Ovary (tissue), 9 donors: ENCODE data around the gene DYNC1H1. TPM values are rescaled to one million over a fixed set of nuclear protein-coding genes. Genes with fewer than 3 reads are reported as not detected.

Source experiments
- DNase-seq, 5 donors: peaks; one replicate each; pipeline ENCODE4 v3.0.0-alpha.2; 2019 to 2020
- H3K27ac ChIP-seq, 2 donors: fragments of 200-600 bp; one replicate each; pipeline versions ENCODE4 v1.5.1 to v1.8.0; 2019 to 2022
- H3K27me3 ChIP-seq: fragments of 200-600 bp; one replicate; pipeline ENCODE4 v1.8.0; 2022
- H3K36me3 ChIP-seq: fragments of 200-600 bp; sonication (generic); one replicate; pipeline ENCODE4 v1.5.1; 2019
- H3K4me1 ChIP-seq: one replicate; pipeline ENCODE4 v1.8.1; 2013; ENCODE audit warnings: mild to moderate bottlenecking, moderate library complexity; ENCODE audit not compliant: insufficient read depth
- H3K4me3 ChIP-seq: fragments of 200-600 bp; sonication (generic); one replicate; pipeline ENCODE4 v1.5.1; 2017
- H3K9me3 ChIP-seq, 2 donors: fragments of 200-600 bp in 1 of 2; sonication (generic) in 1 of 2; one replicate each; pipeline versions ENCODE4 v1.5.1 to v1.8.1; 2013 to 2019; ENCODE audit warnings: mild to moderate bottlenecking in 1 of 2, moderate library complexity in 1 of 2
- EP300 ChIP-seq: sonication (generic); formaldehyde crosslinking; IDR thresholded peaks from one replicate; pipeline ENCODE4 v1.6.1; 2017; ENCODE audit warnings: antibody characterized with exemption
- POLR2A ChIP-seq: fragments of 450-650 bp; IDR thresholded peaks from one replicate; pipeline ENCODE4 v1.6.1; 2017; ENCODE audit warnings: antibody characterized with exemption, mild to moderate bottlenecking, moderate library complexity
- WGBS, 3 donors: extraction: QIAGEN DNeasy Blood & Tissue Kit in 1 of 3; methylation state at CpG; one replicate each; pipeline versions ENCODE4 v1.1.5 to v1.1.7; 2013 to 2017; 5-methylcytosine and 5-hydroxymethylcytosine counted together
- intact Hi-C, 4 donors: fragments of 100-400 bp; cut with DNase I; formaldehyde crosslinking; loops; one replicate each; pipeline versions ENCODE4 v1.11.0 to v1.15.1; 2022 to 2023
- polyA plus RNA-seq, 2 donors: library from polyadenylated mRNA; stranded (reverse); fragments of 200-250 nt in 1 of 2; fragments of 350-450 nt in 1 of 2; fragmentation: Illumina TruSeq in 1 of 2; extraction: RNeasy Lipid Tissue Mini Kit (QIAGEN cat#74804) in 1 of 2; gene quantifications; one replicate each; pipeline ENCODE4 v1.2.3, GENCODE V29; 2013 to 2014
- total RNA-seq, 7 donors: library from RNA; depleted of rRNA in 2 of 7; stranded (reverse); fragments of >200 nt in 2 of 7; fragmentation: NEBNext Ultra II Directional in 3 of 7; extraction: Animal tissue kit (Norgen Biotek cat#: 25700) in 3 of 7; gene quantifications; one replicate each; pipeline versions ENCODE4 v1.1.0 to v1.2.4, GENCODE V29; 2016 to 2023
- TF ChIP-seq, protein P1 (sequence below), 3 donors: fragments of 450-650 bp in 2 of 3; fragments of 200-600 bp in 1 of 3; IDR thresholded peaks; one replicate each; pipeline versions ENCODE4 v1.5.1 to v1.8.0; 2016 to 2022; ENCODE audit warnings: antibody characterized with exemption in 3 of 3, mild to moderate bottlenecking in 1 of 3
- donor health status: DM: no; HTN: no; CAD: no; lungs with moderate emphysema.
- donor health status: DM: no; HTN: no; CAD: no.
- donor health status: Bipolar disorder and iron deficiency.
- donor health status: DM: yes; HTN: yes; CAD: no.
- donor health status: DM: no; HTN: no; CAD: no.
- donor health status: DM: yes; HTN: yes; CAD: no.

DYNC1H1 gene
- total and polyA plus RNA-seq, 9 donors: 130 to 373 (median 246) TPM

DNA sequence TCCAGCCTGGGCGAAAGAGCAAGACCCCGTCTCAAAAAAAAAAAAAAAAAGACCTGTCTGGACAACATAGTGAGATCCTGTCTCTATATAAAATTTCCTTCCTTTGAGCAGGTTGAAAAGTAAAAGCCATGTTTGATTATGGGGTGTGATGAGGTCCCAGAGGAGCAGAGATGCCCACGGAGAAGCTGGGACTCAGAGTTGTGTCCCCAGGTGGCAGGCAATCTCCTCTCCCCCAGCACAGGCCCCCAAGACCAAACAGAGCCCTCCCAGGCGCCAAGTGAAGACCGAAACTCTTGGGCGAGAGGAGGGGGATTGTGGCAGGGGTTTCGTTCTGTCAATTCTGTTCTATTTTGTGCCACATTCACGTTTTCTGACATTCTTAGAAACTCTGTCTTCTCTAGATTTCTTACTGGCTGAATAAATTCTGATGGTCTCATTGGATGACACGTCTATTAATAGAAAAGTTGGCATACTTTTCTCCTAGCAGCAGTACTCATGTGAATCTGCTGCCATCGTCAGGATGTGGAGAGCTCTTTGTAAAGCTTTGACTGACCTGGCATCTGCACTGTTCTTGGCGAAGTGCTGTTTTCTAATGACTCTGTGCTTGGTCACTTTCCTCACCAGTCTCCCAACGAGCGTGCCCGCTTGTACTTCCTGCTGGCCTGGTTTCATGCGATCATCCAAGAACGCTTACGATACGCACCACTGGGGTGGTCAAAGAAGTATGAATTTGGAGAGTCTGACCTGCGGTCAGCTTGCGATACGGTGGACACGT lies 79.1 kb downstream of the DYNC1H1 start:
- Histone ChIP-seq H3K27me3 (no peaks in the 10 kb centered on the region), H3K4me3 (no peak overlapping the region), H3K9me3 (no peaks in the 10 kb centered on the region), H3K27ac (no peak overlapping the region), H3K36me3 (no peaks in the 10 kb centered on the region), H3K4me1 (no peaks in the 10 kb centered on the region)
- TF ChIP-seq POLR2A (no peak), EP300 (no peak)
- TF ChIP-seq, protein P1, sequence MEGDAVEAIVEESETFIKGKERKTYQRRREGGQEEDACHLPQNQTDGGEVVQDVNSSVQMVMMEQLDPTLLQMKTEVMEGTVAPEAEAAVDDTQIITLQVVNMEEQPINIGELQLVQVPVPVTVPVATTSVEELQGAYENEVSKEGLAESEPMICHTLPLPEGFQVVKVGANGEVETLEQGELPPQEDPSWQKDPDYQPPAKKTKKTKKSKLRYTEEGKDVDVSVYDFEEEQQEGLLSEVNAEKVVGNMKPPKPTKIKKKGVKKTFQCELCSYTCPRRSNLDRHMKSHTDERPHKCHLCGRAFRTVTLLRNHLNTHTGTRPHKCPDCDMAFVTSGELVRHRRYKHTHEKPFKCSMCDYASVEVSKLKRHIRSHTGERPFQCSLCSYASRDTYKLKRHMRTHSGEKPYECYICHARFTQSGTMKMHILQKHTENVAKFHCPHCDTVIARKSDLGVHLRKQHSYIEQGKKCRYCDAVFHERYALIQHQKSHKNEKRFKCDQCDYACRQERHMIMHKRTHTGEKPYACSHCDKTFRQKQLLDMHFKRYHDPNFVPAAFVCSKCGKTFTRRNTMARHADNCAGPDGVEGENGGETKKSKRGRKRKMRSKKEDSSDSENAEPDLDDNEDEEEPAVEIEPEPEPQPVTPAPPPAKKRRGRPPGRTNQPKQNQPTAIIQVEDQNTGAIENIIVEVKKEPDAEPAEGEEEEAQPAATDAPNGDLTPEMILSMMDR (IDR thresholded peaks at IDR 0.05): no peak
- 84 to 87% (median 85%) methylated on average over 22 of the region's 22 CpGs for WGBS, 3 donors
- no peak for DNase-seq
- intact Hi-C loops: no loop called here

DNA sequence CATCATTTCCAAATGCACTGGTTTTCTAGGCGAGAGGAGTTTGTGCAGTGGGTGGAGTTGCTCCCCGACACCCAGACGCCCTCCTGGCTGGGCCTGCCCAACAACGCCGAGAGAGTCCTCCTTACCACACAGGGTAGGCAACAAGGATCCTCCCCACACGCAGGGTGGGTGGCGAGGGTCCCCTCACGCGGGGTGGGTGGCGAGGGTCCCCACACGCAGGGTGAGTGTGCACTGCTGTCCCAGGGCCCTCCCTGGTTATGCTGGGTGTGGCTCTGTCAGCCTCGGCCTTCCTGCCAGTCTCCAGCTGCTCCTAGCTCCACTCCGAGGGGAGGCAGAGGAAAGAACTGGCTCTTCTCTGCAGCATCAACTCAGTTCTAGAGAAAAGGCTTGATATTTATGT lies 80.2 kb downstream of the DYNC1H1 start:
- DNase-seq: no peak
- TF ChIP-seq POLR2A (no peak), EP300 (no peak)
- TF ChIP-seq, protein P1 (IDR thresholded peaks at IDR 0.05): no peak
- H3K4me1 ChIP-seq: no peaks in the 10 kb centered on the region
- no peak overlapping the region for H3K27ac ChIP-seq
- WGBS, 3 donors: 73 to 89% (median 83%) methylated on average over 13 of the region's 13 CpGs
- intact Hi-C loops: no loop called here
- no peaks in the 10 kb centered on the region for H3K27me3 ChIP-seq
- no peak overlapping the region for H3K4me3 ChIP-seq
- H3K36me3 ChIP-seq: no peaks in the 10 kb centered on the region
- no peaks in the 10 kb centered on the region for H3K9me3 ChIP-seq

DNA sequence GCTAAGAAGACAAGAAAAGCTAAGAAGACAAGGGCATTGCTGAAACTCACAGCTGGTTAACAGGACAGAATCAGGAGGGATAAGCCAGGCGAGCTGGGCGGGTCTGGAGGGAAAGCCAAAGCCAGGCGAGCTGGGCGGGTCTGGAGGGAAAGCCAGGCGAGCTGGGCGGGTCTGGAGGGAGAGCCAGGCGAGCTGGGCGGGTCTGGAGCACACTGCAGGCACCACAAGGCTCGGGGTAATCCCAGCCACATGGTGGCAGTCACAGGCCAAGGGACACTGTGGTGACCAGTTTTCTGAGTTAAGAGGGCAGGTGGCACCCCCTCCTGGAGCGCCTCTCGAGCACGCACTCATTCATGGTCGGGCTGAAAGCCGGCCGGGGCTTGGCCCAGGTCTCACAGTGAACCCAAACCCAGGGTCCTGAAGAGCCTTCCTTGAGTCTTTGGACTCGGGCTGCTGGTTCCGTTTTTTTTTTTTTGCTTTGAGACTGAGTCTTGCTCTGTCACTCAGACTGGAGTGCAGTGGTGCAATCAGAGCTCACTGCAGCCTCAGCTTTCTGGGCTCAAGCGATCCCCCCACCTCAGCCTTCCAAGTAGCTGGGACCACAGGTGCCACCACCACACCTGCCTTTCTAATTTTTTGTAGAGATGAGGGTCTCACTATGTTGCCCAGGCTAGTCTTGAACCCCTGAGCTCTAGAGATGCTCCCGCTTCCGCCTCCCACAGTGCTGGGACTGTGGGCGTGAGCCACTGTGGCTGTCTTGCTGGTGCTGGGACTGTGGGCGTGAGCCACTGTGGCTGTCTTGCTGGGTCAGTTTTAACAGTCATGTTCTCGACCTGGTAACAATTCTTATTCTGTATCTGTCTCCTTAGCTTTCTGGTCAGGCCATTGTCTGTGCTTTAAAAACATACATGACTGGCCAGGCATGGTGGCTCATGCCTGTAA lies 82.2 kb downstream of the DYNC1H1 start:
- Histone ChIP-seq H3K9me3 (no peaks in the 10 kb centered on the region), H3K36me3 (no peaks in the 10 kb centered on the region), H3K4me3 (no peak overlapping the region), H3K27me3 (no peaks in the 10 kb centered on the region), H3K27ac (no peak overlapping the region), H3K4me1 (no peaks in the 10 kb centered on the region)
- 54 to 59% (median 56%) methylated on average over 23 of the region's 23 CpGs for WGBS, 3 donors
- intact Hi-C loops: no loop called here
- DNase-seq: peak; percentile 62 to 83 (median 71)
- TF ChIP-seq POLR2A: no peak
- TF ChIP-seq, protein P1 (IDR thresholded peaks at IDR 0.05): peak in 1 of 3 donors; percentile 19

DNA sequence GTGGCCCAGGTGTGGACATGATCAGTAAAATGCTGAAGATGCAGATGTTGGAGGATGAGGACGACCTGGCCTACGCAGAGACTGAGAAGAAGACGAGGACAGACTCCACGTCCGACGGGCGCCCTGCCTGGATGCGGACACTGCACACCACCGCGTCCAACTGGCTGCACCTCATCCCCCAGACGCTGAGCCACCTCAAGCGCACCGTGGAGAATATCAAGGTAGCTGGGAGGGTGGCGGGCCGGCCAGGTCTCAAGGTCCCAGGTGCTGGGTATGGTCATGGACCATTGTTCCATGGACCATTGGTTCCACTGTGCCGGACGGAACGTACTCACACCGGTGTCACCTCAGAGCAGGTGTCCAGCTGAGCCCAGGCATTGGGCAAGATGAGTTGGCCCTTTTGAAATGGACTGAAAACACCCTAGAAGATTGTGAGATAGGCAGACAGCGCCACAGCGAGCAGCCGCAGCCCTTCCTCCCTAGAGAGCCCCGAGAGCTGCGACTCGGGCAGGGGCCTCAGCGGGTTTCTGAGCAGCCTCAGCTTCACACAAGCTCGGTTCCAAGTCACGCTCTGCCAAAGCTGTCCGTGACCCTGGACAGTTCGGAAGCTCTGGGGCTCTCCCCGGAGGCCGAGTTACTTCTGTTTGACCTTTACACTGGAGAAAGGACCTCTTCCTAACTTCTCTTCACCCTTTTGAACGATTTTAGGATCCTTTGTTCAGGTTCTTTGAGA lies 83.6 kb downstream of the DYNC1H1 start:
- Histone ChIP-seq H3K9me3 (no peaks in the 10 kb centered on the region), H3K27me3 (no peaks in the 10 kb centered on the region), H3K36me3 (no peaks in the 10 kb centered on the region), H3K27ac (no peak overlapping the region), H3K4me3 (no peak overlapping the region), H3K4me1 (no peaks in the 10 kb centered on the region)
- DNase-seq: no peak
- intact Hi-C loops: no loop called here
- 85 to 89% (median 86%) methylated on average over 33 of the region's 33 CpGs for WGBS, 3 donors
- TF ChIP-seq, protein P1 (IDR thresholded peaks at IDR 0.05): no peak
- TF ChIP-seq EP300 (no peak), POLR2A (no peak)
